T-helper 2 cell treated with Interferon-gamma antibody and Interleukin-4, amounts not matched to agents 5 μg/mL and 100 μg/mL, for 36 hours (primary cell): ENCODE results near the gene GALNT2.

ENCODE experiments used
- DNase-seq: peaks from one replicate; pipeline ENCODE4 v3.0.0; 2021; ENCODE audit warnings: low spot score
- H3K27ac Mint-ChIP-seq: one replicate; pipeline ENCODE4 v1.8.0; 2021; ENCODE audit warnings: mild to moderate bottlenecking, mixed read lengths
- H3K27me3 Mint-ChIP-seq: one replicate; pipeline ENCODE4 v1.8.0; 2021; ENCODE audit warnings: low read depth, mixed read lengths
- H3K36me3 Mint-ChIP-seq: one replicate; pipeline ENCODE4 v1.8.0; 2021; ENCODE audit warnings: low read depth, mixed read lengths
- H3K4me1 Mint-ChIP-seq: one replicate; pipeline ENCODE4 v1.8.0; 2021; ENCODE audit warnings: low read depth, mixed read lengths
- H3K4me3 Mint-ChIP-seq: one replicate; pipeline ENCODE4 v1.8.0; 2022; ENCODE audit warnings: mild to moderate bottlenecking, moderate library complexity, mixed read lengths
- H3K9me3 Mint-ChIP-seq: one replicate; pipeline ENCODE4 v1.8.0; 2021; ENCODE audit warnings: mixed read lengths

The GALNT2 gene

DNA sequence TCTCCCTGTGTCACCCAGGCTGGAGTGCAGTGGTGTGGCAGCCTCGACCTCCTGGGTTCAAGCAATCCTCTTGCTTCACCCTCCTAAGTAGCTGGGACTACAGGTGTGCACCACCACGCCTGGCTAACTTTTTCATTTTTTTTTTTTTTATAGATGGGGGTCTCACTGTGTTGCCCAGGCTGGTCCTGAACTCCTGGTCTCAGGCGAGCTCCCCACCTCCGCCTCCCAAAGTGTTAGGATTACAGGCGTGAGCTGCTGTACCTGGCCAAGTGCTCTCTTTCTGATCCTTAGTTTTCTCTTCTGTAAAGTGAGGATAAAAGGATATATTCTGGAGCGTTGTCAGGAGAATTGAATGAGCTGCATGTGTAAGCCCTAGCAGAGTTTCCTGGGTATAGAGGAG, 68.7 kb downstream of the GALNT2 start:
- no peak overlapping the region for H3K4me3 Mint-ChIP-seq
- H3K27me3 Mint-ChIP-seq: no peaks in the 10 kb centered on the region
- no peaks in the 10 kb centered on the region for H3K9me3 Mint-ChIP-seq
- H3K36me3 Mint-ChIP-seq: no peaks in the 10 kb centered on the region
- H3K4me1 Mint-ChIP-seq: peaks cover 9% of the 10 kb centered on the region
- no peak for DNase-seq
- no peak overlapping the region for H3K27ac Mint-ChIP-seq

DNA sequence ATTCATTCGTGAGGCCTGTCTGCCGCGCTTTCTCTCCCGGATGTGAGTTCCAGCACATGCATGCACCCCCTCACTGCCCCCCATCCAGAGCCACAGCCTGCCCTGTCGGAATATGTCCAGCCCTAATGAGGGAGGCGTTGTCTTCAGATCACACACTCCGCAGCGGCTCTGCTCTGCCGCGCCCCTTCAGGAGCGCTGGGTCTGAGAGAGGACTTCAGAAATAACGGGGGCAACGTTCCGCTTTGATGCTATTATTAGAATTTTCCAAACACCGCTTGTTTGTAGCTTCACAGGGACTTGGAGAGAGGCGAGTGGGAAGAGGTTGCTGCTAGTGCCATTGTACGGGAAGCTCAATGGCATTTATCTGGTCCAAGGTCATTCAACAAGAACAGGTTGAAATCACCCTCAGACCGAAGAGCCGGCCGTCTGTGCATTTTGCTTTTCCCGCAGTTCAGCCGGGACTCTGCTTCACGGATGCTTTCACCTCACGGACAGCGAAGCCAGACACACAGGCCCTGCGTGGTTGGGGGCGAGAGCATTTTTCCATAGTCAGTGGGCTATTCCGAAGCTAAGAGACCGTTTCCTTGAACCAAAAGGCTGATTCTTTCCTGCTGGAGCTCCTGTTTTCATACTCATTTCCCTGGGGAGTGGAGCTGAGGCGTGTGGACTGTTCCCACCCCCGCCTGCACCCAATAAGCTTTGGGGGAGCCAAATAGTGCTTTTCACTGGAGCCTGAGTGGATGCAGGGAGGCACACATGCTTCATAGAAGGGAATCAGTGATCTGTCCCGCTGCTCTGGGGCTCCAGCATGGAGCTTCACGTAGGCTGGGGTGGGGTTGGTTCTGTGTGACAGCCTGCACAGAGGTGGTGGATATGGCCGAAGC, 69.7 kb downstream of the GALNT2 start:
- Mint-ChIP-seq H3K27me3 (no peaks in the 10 kb centered on the region), H3K4me3 (no peak overlapping the region), H3K36me3 (no peaks in the 10 kb centered on the region), H3K27ac (no peak overlapping the region), H3K4me1 (peaks cover 17% of the 10 kb centered on the region), H3K9me3 (no peaks in the 10 kb centered on the region)
- DNase-seq: no peak

DNA sequence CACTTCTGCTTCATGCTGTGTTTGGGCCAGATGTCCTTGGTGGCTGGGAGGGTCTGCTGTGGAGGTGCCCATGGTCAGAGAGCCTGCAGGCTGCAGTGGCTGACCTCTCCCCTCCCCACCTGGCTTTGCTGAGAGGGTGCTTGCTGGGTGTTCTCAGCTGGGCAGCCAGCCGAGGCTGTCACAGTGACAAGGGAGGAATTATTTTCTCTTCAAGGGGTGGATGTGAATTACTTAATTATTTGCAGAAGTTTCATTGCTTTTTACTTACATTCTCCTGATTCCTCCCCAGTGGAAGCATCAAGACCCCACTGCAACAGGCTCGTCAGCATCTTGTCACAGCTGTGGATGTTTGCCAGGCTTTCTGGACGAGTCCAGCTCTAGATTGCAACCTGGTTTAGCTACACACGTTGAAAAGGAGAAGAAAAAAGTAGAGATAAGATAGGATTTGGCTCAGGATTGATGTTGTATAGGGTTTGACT, 70.3 kb downstream of the GALNT2 start:
- H3K27me3 Mint-ChIP-seq: no peaks in the 10 kb centered on the region
- H3K27ac Mint-ChIP-seq: no peak overlapping the region
- peaks cover 17% of the 10 kb centered on the region for H3K4me1 Mint-ChIP-seq
- no peaks in the 10 kb centered on the region for H3K9me3 Mint-ChIP-seq
- H3K4me3 Mint-ChIP-seq: no peak overlapping the region
- no peak for DNase-seq
- H3K36me3 Mint-ChIP-seq: no peaks in the 10 kb centered on the region

DNA sequence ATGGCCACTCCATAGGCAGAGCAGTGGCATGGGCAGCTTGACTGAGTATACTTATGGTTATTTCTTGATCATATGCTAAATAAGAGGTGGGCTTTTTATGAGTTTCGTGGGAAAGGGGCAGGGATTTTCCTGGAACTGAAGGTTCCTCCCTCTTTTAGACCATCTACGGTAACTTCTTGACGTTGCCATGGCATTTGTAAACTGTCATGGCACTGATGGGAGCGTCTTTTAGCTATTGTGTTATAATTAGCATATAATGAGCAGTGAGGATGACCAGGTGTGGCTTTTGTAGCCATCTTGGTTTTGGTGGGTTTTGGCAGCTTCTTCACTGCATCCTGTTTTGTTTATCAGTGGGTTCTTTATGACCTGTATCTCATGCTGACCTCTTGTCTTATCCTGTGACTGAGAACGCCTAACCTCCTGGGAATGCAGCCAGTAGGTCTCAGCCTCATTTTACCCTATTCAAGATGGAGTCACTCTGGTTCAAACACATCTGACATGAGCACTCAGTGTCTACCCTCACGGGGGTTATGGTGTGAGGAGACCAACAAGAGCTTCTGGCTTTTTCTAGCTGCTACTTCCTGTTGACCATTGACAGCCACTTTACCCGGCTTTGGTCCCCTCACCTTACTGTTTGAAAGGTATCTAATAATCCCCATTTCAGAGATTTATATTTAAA, 71.7 kb downstream of the GALNT2 start:
- no peak overlapping the region for H3K27ac Mint-ChIP-seq
- no peak for DNase-seq
- H3K4me3 Mint-ChIP-seq: no peak overlapping the region
- H3K4me1 Mint-ChIP-seq: peaks cover 16% of the 10 kb centered on the region
- no peaks in the 10 kb centered on the region for H3K9me3 Mint-ChIP-seq
- no peaks in the 10 kb centered on the region for H3K36me3 Mint-ChIP-seq
- H3K27me3 Mint-ChIP-seq: no peaks in the 10 kb centered on the region

DNA sequence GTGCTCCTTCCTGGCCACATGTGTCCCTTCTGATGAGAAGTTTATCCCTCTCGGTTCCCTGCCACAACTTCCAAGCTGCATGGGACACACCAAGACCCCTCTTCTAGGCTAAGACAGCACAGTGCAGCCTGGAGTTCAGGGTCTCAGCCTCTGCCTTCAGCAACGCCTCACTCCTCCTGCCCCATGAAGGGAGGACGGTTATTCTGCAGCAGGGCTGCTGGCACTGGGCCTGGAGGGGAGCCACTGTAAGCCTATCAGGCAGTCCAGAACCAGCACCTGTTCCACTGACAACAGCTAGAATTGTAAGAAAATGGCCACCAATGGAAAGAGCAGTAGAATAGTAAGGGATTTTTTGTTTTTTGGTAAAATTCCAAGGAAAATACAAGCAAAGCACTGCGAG, 72.3 kb downstream of the GALNT2 start:
- Mint-ChIP-seq H3K4me1 (peaks cover 16% of the 10 kb centered on the region), H3K9me3 (no peaks in the 10 kb centered on the region), H3K27me3 (no peaks in the 10 kb centered on the region), H3K4me3 (no peak overlapping the region), H3K36me3 (no peaks in the 10 kb centered on the region), H3K27ac (no peak overlapping the region)
- no peak for DNase-seq

DNA sequence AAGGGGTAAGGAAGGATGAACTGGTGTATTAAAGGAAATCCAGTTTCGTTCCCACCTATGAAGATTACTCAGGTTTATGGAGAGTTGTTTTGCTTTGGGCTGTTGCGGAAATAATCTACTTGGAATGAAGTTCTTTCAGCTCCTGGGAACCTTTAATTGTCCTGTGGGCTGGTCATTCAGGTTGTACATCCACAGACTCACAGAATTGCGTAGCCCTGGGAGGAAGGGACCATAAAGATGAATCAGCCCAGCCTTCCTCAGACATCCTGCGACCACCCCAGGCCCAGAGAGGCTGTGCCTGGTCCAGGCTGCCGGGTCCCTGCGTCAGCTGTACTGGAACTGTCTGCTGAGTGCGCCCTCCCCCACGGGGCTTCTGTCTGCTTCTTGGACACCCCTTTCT, 72.7 kb downstream of the GALNT2 start:
- Mint-ChIP-seq H3K4me3 (no peak overlapping the region), H3K36me3 (no peaks in the 10 kb centered on the region), H3K27ac (no peak overlapping the region), H3K9me3 (no peaks in the 10 kb centered on the region), H3K4me1 (peaks cover 20% of the 10 kb centered on the region), H3K27me3 (no peaks in the 10 kb centered on the region)
- DNase-seq: no peak

DNA sequence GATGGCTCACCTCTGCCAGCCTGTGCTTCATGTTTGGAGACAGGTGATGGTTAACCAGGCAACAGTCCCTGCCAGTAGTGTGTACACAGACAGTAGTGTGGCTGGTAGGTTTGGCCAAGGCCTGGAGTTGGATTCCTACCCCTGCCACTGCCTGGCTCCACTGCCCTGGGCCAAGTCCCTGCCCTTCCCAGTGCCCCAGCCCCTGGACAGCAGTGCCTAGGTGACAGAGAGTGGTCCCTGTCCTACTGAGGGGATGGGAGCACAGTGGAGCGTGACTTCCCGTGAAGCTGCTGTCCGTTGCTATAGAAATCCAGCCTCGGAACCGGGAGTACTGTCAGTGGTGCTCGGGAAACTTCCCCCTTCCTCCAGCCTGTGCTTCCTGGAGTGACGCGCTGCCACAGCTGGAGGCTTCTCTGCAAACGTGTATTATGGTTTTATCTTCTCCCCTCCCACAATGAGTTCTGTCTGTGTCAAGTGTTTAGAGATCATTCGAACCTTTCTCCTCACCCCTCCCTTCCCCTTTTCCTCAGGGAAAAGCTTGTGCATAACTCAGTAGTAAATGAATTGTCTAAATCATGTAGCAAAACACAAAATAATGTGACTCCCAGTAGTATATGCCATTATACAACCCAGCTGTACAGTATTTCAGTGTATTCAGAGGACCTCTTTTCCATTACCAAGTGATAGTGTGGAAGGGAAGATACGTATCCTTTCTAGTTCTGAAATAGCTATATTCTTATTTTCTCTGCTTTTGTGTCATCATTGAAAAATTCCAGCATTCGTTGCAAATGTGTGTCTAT, 73.4 kb downstream of the GALNT2 start:
- no peak overlapping the region for H3K4me3 Mint-ChIP-seq
- H3K9me3 Mint-ChIP-seq: no peaks in the 10 kb centered on the region
- H3K36me3 Mint-ChIP-seq: no peaks in the 10 kb centered on the region
- no peaks in the 10 kb centered on the region for H3K27me3 Mint-ChIP-seq
- H3K27ac Mint-ChIP-seq: no peak overlapping the region
- DNase-seq: no peak
- peaks cover 21% of the 10 kb centered on the region for H3K4me1 Mint-ChIP-seq

DNA sequence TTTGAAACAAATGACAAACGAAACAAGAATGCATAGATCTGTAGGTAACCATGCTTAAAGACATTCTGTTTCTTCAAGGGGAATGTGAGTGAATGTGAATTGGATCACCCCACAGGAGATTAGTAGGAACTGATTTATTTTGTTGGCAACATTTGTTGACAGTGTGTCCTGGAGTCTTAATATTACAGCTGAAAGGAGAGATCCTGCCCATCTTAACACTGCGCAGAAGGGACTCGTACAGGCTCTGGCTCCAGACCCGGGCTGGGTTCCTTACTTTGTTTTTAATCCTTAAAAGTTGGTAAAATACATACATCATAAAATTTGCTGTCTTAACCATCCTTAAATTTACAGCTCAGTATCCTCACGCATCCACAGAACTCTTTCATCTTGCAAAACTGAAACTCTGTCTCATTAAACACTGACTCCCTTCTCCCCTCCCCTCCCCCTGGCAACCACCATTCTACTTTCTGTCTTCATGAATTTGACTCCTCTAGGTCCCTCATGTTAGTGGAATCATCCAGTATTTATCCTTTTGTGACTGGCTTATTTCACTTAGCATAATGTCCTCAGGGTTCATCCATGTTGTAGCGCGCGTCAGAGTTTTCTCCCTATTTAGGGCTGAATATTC, 74.1 kb downstream of the GALNT2 start:
- Mint-ChIP-seq H3K27ac (no peak overlapping the region), H3K4me1 (peaks cover 24% of the 10 kb centered on the region), H3K4me3 (no peak overlapping the region), H3K27me3 (no peaks in the 10 kb centered on the region), H3K9me3 (no peaks in the 10 kb centered on the region), H3K36me3 (no peaks in the 10 kb centered on the region)
- DNase-seq: no peak

DNA sequence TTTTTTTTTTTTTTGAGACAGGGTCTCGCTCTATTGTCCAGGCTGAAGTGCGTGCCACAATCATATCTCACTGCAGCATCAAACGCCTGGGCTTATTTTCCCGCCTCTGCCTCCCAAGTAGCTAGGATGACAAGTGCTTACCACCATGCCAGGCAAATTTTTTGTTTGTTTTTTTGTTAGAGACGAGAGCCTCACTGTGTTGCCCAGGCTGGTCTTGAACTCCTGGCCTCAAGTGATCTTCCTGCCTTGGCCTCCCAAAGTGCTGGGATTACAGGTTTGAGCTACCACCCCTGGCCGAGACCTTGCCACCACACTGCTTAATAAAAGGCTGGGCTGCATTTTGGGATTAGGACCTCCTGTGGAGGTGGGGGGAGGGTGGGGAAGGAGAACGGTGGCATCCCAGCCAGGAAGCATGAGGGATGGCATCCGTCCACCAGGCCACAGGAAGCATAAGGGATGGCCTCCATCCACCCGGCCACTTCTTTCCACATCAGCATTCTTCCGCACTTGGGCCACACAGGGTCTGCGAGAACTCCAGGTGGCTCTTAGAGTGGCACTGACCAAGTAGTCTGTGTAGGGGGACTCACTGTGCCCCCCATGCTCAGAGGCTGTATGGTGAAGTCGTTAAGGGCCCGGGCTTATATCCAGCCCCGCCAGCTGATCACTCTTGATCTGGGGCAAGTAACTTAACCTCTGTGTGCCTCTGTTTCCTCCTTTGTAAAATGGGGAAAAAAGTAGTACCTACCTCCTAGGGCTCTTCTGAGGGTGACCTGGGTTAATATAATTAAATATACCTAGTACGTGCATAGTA, 75.0 kb downstream of the GALNT2 start:
- Mint-ChIP-seq H3K9me3 (no peaks in the 10 kb centered on the region), H3K4me3 (no peak overlapping the region), H3K4me1 (peaks cover 27% of the 10 kb centered on the region), H3K27ac (no peak overlapping the region), H3K27me3 (no peaks in the 10 kb centered on the region), H3K36me3 (no peaks in the 10 kb centered on the region)
- DNase-seq: no peak

DNA sequence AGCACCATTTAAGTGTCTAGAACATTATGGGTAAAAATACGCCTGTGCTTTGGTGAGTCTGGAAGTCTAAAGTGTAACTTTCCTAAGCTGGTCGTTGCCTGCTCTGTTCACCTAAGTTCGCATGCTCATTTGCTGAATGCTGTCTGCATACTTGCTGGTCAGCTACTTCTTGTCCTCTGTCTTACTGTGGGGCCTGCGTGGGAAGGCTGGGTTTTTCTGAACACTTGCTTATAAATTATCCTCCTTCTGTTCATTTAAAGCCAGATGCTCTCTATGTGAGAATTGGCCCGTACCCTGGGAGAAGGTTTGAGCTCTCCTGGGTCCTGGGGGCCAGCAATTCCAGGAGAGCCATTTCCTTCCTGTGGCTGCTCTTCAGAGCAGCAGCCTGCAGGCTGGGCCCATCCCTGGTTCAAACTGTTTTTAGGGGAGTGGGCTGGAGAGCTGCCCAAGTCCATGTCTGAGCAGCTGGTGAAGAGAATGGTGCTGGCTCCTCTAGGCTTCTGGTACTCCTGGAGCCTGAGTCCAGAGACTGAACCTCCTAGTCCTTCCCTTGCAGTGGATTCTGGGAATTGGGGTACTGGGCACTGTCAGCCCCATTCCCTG, 75.7 kb downstream of the GALNT2 start:
- H3K9me3 Mint-ChIP-seq: no peaks in the 10 kb centered on the region
- H3K27ac Mint-ChIP-seq: no peak overlapping the region
- no peaks in the 10 kb centered on the region for H3K36me3 Mint-ChIP-seq
- H3K4me1 Mint-ChIP-seq: peaks cover 27% of the 10 kb centered on the region
- DNase-seq: no peak
- no peak overlapping the region for H3K4me3 Mint-ChIP-seq
- no peaks in the 10 kb centered on the region for H3K27me3 Mint-ChIP-seq

DNA sequence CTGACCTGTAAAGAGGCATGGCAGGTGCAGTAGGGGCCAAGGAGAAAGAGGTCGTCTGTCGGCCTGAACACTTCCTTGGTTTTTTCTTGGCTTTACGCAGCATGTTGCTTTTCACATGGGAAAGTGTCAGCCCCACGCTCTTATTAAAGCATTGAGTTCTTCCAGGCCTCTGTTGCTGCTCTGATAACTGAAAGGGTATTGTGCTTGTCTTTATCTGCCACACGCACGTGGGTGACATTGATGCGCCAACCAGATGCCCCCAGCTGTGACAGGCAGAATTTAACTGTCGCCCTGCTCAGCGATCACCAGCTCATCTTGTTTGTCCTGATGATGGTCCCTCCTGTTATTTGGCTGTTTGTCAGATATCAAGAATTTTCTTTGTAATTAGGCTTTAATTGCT, 76.5 kb downstream of the GALNT2 start:
- no peak overlapping the region for H3K27ac Mint-ChIP-seq
- DNase-seq: no peak
- H3K36me3 Mint-ChIP-seq: no peaks in the 10 kb centered on the region
- peaks cover 27% of the 10 kb centered on the region for H3K4me1 Mint-ChIP-seq
- H3K4me3 Mint-ChIP-seq: no peak overlapping the region
- no peaks in the 10 kb centered on the region for H3K27me3 Mint-ChIP-seq
- no peaks in the 10 kb centered on the region for H3K9me3 Mint-ChIP-seq

DNA sequence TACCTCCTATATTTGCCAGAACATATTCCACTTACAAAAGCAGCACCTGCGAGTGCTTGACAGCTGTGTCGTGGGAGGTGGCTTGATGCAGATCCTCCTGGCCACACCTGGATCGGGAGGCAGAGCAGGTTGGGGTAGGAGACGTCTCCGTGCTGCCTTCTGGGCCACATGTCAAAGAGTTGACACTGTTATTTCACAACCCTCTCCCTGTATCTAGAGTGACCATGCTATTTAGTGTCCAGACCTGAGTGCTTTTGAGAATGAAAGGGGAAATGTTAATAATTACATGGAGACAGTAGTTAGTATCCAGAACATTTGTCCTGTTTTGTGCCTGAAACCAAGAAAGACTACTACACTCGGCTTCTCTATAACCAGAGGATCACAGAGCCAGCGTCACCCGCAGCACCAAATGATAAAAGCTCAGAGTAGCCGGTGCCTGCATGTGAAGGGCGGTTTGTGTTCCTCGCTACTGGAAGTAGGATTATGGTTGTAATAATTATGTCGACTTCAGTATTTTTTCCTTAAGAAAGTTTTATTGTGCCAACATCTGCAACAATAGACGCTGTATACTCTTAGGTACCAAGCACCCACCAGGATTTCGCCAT, 77.1 kb downstream of the GALNT2 start:
- no peaks in the 10 kb centered on the region for H3K27me3 Mint-ChIP-seq

More for the DNA sequence above, 77.1 kb downstream of the GALNT2 start:
- Mint-ChIP-seq H3K4me1 (peaks cover 26% of the 10 kb centered on the region), H3K27ac (no peak overlapping the region), H3K9me3 (no peaks in the 10 kb centered on the region), H3K4me3 (no peak overlapping the region), H3K36me3 (no peaks in the 10 kb centered on the region)
- no peak for DNase-seq
